ENCODE measurements around the gene OGFOD3.
A peak's percentile ranks its signal among the peaks of the same experiment; 100 is the strongest.

Gene OGFOD3

DNA sequence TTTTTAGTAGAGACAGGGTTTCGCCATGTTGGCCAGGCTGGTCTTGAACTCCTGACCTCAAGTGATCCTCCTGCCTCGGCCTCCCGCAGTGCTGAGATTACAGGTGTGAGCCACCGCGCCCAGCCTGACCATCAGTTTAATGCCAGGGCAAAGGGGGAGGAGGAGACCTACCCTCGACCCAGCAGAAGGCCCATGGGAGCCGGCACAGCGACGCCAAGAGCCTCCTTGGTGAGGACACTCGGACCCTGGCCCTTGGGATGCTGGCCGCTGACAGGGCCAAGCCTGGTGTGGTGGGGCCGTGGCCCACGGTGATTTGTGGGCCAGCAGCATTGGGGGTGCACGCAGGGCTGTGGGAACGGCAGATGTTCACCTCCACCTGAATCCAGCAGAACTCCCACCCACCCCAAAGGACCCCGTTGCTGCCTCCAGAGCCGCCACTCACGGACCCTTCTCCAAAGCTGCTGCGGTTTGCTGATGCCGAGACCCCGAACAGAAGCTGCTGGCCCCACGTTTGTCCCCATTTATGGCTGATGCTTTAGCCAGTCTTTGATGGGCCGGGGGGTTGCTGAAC is 26.8 kb downstream of the OGFOD3 start:
- H3K27me3 Mint-ChIP-seq: peaks cover 1% of the 10 kb centered on the region
- H3K4me3 Mint-ChIP-seq: no peak overlapping the region
- H3K36me3 Mint-ChIP-seq: no peaks in the 10 kb centered on the region
- peaks cover 6% of the 10 kb centered on the region for H3K4me1 Mint-ChIP-seq
- H3K27ac Mint-ChIP-seq: no peak overlapping the region
- H3K9me3 Mint-ChIP-seq: no peaks in the 10 kb centered on the region

DNA sequence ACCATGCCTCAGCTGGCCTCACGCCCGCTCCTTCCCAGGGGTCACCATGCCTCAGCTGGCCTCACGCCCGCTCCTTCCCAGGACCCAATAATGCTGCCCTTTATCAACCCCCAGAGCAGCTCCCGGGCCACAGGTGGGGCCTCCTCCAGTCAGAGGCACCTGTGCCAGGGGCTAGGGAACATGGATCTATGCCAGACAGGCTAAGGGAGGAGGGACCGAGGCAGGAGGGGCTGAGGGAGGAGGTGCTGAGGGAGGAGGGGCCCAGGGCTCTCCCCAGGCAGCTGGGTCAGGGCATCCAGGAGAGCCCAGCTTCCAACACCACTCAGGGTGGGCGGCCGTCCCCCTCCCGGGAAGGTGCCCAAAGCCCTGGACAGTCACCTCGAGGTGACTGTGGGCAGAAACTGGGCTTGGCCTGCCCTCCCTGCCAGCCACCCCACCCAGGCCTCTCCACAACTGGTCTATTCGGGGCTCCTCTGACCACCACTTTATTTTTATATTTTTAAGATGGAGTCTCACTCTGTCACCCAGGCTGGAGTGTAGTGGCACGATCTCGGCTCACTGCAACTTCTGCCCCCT is 27.4 kb downstream of the OGFOD3 start:
- Mint-ChIP-seq H3K27me3 (peaks cover 1% of the 10 kb centered on the region), H3K4me3 (no peak overlapping the region), H3K4me1 (peaks cover 6% of the 10 kb centered on the region), H3K36me3 (no peaks in the 10 kb centered on the region), H3K9me3 (no peaks in the 10 kb centered on the region), H3K27ac (peak overlapping the region; percentile 41)

DNA sequence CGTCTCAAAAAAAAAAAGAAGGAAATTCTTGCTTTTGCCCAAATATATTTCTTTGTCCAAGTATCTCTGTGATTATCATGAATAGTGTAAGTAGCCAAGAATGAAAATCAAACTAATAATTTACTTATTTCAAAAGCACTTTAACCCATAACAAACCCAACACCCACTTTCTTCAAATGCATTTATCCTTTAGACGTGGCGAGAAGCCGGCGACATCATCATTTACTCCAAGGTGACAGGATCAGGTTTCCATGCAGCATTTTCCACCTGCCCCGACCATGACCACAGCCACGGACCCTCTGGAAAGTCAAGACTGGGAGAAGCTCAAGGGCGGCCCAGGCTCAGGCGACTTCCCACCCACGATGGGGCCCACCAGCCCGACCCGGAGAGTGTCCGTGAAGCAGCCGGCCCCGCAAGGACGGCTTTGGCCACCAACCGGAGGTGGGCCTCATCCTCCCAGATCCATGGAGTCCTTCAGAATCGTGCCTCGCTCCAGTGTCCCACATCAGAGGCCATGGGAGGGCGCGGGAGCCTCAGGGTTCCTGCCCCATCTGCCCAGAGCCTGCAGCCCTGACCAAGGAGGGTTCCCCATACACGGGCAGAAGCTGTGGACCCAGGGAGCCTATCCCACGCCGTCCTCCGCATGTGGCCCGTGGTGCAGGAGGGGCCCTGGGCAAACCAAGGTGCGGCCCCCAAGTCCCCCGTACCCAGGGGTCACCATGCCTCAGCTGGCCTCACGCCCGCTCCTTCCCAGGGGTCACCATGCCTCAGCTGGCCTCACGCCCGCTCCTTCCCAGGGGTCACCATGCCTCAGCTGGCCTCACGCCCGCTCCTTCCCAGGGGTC is 28.1 kb downstream of the OGFOD3 start:
- Mint-ChIP-seq H3K4me3 (no peak overlapping the region), H3K9me3 (no peaks in the 10 kb centered on the region), H3K27ac (no peak overlapping the region), H3K36me3 (no peaks in the 10 kb centered on the region), H3K4me1 (peaks cover 6% of the 10 kb centered on the region), H3K27me3 (peaks cover 1% of the 10 kb centered on the region)

DNA sequence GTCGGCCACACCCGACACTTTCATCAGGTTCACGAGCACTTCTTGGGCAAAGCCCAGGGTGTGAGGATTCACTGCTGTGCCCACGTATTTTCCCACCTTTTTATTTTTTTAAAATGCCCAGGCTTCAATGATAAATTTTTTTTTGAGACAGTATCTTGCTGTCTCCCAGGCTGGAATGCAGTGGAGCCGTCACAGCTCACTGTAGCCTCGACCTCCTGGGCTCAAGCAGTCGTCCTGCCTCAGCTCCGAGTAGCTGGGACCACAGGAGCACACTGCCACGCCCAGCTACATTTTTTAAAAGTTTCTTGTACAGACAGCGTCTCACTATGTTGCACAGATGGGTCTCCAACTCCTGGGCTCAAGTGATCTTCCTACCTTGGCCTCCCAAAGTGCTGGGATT is 29.0 kb downstream of the OGFOD3 start:
- Mint-ChIP-seq H3K4me1 (peaks cover 6% of the 10 kb centered on the region), H3K9me3 (no peaks in the 10 kb centered on the region), H3K4me3 (no peak overlapping the region), H3K27me3 (peaks cover 1% of the 10 kb centered on the region), H3K36me3 (no peaks in the 10 kb centered on the region), H3K27ac (no peak overlapping the region)

DNA sequence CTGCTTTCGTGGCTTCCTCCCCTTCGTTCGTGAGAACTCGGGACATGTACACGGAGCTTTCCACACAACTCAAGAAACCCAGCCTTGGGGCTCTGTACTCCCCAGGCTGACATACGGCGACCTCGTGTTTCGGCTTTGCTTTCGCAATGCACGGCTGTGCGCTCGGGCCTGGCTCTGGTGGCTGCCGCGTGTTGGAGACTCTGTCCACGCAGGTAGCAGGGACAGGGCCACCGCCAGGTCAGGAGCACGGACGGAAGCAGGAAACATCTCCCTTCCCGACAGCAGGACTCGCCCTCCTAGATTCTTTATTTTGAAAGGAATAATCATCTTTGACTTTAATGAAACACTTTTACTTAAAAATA is 29.5 kb downstream of the OGFOD3 start:
- H3K9me3 Mint-ChIP-seq: no peaks in the 10 kb centered on the region
- peaks cover 6% of the 10 kb centered on the region for H3K4me1 Mint-ChIP-seq
- H3K27me3 Mint-ChIP-seq: peaks cover 1% of the 10 kb centered on the region
- no peak overlapping the region for H3K4me3 Mint-ChIP-seq
- no peak overlapping the region for H3K27ac Mint-ChIP-seq
- no peaks in the 10 kb centered on the region for H3K36me3 Mint-ChIP-seq

DNA sequence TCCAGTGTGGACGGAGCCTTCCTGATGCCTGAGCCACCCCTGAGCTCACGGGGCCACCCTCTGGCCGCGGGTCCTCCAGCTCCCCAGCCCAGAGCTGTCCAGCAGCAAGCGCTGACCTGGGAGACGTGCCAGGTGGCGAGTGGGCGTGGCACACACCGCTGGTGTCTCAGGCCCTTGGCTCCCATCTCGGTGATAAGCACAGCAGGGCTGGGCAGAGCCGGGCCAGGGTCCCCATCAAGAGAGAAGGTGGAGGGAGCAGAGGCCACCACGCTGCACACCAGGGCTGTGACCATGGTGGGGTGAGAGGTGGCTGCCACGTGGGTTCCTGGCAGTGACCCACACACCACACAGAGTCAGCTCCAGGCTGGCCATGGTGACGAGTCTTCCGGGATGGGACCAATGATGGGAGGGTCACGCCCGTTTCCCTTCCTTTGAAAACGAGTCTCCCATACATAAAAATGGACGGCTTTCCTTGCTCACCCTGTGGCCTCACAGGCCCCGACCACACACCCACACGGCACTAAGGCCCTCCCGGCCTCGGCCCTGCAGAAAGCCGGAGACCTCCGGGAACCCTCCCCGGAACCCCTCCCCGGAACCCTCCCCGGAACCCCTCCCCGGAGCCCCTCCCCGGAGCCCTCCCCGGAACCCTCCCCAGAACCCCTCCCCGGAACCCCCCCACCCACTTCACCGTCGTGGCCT is 30.0 kb downstream of the OGFOD3 start:
- H3K27me3 Mint-ChIP-seq: peaks cover 3% of the 10 kb centered on the region
- no peaks in the 10 kb centered on the region for H3K9me3 Mint-ChIP-seq
- H3K4me3 Mint-ChIP-seq: no peak overlapping the region
- H3K4me1 Mint-ChIP-seq: peaks cover 6% of the 10 kb centered on the region
- H3K36me3 Mint-ChIP-seq: no peaks in the 10 kb centered on the region
- H3K27ac Mint-ChIP-seq: no peak overlapping the region

DNA sequence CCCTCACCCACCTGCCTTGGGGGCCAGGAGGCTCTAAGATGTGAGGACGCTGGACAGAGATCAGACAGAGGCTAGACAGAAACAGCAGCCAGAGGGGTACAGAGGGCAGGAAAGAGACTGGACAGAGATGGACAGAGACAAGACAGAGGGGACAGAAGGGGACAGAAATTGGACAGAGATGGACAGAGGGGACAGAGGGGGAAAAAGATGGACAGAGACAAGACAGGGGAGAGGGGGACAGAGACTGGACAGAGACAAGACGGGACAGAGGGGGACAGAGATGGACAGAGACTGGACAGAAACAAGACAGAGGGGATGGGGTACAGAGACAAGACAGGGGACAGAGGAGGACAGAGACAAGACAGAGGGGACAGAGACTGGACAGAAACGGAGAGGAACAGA is 30.7 kb downstream of the OGFOD3 start:
- H3K4me1 Mint-ChIP-seq: peaks cover 6% of the 10 kb centered on the region
- no peak overlapping the region for H3K27ac Mint-ChIP-seq

DNA sequence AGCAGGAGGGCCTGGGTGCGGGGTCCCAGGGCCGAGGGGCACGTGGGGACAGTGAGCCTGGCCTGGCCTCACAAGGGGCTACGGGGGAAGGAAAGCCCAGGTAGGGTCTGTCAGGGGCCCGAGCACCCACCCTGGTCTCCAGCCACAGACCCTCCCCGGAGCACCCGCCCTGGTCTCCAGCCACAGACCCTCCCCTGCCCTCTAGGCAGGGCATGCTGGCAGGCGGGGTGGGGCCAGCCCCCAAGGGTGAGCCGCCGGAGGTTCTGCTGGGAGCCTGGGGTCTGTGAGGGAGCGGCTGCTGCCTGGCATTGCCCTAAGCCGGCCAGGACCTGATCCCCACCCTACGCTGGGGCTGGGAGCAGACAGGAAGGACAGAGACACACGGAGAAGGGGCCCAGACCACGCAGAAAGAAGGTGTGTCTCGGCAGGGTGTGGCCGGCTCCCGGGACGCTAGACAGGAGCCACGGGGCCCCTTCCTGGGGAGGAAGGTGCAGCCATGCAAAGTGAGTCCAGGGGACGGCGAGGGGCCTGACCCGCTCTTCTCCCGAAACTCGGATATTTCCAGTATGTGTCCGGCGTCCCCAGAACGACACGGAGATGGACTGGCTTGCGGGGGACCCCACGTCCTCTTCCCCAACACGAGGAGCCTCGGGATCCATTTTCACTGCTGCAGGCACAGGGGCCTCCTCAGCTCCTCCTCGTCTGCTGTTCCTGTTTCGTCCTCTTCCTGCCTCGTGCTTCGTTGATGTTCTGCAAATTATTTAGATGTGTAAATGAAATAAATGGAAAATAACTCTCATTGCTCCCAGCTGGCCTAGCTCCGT is 31.3 kb downstream of the OGFOD3 start:
- Mint-ChIP-seq H3K27ac (no peak overlapping the region), H3K9me3 (no peaks in the 10 kb centered on the region), H3K27me3 (peaks cover 3% of the 10 kb centered on the region), H3K36me3 (no peaks in the 10 kb centered on the region), H3K4me3 (no peak overlapping the region), H3K4me1 (peaks cover 6% of the 10 kb centered on the region)

More for the DNA sequence above, 30.7 kb downstream of the OGFOD3 start:
- Mint-ChIP-seq H3K9me3 (no peaks in the 10 kb centered on the region), H3K4me3 (no peak overlapping the region), H3K36me3 (no peaks in the 10 kb centered on the region), H3K27me3 (peaks cover 3% of the 10 kb centered on the region)

DNA sequence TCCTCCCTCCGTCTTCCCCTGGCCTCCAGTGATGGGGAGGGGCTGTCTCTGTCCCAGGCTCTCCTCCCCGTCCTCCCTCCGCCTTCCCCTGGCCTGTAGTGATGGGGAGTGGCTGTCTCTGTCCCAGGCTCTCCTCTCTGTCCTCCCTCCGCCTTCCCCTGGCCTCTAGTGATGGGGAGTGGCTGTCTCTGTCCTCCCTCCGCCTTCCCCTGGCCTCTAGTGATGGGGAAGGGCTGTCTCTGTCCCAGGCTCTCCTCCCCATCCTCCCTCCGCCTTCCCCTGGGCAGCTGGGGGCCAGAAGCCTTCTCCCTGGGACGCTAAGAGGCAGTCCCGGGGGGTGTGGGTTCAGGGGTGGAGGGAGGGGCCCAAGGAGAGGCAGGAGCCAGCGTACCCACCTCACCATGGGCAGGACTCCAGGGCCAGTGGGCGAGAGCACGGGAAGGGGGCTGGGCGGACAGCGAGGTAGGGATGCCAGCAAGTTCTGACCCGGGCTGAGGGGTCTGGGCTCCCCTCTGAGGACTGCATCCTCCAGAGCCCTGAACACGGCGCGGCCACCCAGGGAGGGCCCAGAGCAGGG is 32.0 kb downstream of the OGFOD3 start:
- Mint-ChIP-seq H3K27me3 (peaks cover 3% of the 10 kb centered on the region), H3K4me1 (peaks cover 6% of the 10 kb centered on the region), H3K36me3 (no peaks in the 10 kb centered on the region), H3K27ac (no peak overlapping the region), H3K9me3 (no peaks in the 10 kb centered on the region), H3K4me3 (no peak overlapping the region)

DNA sequence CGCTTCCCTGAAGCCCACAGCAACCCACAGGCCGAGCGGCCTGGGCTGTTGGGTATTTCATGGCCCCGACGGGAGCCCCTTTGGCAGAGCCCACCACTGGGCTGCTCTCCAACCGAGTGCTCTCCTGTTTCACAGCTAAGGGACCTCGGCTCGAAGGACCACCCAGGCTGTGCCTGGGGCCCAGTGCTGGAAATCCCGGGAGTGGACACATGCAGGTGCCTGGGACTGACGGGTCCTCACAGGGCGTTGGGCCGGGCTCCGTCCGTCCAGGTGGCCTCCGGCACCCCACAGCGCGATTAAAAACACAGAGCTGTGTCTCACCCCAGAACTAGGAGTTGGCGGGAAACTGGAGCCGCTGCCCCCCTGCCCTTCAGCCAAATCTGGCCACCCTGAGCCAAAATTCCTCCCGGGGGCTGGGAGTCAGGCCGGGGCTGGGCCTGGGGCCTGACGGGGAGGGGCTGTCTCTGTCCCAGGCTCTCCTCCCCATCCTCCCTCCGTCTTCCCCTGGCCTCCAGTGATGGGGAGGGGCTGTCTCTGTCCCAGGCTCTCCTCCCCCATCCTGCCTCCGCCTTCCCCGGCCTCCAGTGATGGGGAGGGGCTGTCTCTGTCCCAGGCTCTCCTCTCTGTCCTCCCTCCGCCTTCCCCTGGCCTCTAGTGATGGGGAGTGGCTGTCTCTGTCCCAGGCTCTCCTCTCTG is 32.7 kb downstream of the OGFOD3 start:
- H3K9me3 Mint-ChIP-seq: no peaks in the 10 kb centered on the region
- H3K36me3 Mint-ChIP-seq: no peaks in the 10 kb centered on the region
- H3K4me1 Mint-ChIP-seq: peaks cover 6% of the 10 kb centered on the region
- H3K27ac Mint-ChIP-seq: no peak overlapping the region
- peaks cover 8% of the 10 kb centered on the region for H3K27me3 Mint-ChIP-seq
- H3K4me3 Mint-ChIP-seq: no peak overlapping the region

DNA sequence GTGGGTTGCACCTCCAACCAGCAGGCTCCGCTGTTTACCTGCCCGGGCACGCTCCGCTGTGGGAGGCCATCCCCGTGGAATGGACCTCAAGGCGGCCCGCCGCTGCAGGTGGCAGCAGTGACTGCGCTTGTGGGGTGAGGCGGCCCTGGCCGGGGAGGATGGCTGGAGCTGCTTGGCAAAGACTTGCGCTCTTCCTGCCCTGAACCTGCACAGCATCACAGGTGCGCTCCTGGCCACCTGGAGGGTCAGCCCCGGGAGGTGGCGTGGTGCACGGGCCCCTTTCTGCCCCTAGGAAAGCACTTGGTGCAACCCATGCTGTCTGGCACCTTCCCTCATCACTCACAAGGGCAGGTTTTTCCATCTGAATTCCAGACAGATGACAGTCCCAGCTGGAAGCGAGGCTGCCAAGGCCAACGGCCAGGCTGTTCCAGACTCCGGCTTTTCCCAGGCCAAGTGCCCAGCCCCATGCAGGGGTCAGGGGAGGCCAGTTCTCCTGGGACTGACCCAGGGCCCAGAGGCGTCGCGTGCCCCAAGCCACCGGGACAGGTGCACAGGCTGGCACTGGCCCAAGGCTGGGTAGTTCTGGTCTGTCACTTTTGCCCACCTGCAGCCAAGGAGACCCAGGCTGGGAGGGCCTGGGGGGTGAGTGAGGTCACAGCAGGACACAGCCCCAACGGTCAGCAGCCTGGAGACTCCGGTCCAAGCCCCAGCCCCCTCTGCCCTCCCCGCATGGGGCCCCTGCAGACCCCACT is 33.5 kb downstream of the OGFOD3 start:
- H3K4me1 Mint-ChIP-seq: peaks cover 6% of the 10 kb centered on the region
- H3K36me3 Mint-ChIP-seq: no peaks in the 10 kb centered on the region
- H3K9me3 Mint-ChIP-seq: no peaks in the 10 kb centered on the region
- peaks cover 12% of the 10 kb centered on the region for H3K27me3 Mint-ChIP-seq
- H3K4me3 Mint-ChIP-seq: no peak overlapping the region
- H3K27ac Mint-ChIP-seq: no peak overlapping the region

DNA sequence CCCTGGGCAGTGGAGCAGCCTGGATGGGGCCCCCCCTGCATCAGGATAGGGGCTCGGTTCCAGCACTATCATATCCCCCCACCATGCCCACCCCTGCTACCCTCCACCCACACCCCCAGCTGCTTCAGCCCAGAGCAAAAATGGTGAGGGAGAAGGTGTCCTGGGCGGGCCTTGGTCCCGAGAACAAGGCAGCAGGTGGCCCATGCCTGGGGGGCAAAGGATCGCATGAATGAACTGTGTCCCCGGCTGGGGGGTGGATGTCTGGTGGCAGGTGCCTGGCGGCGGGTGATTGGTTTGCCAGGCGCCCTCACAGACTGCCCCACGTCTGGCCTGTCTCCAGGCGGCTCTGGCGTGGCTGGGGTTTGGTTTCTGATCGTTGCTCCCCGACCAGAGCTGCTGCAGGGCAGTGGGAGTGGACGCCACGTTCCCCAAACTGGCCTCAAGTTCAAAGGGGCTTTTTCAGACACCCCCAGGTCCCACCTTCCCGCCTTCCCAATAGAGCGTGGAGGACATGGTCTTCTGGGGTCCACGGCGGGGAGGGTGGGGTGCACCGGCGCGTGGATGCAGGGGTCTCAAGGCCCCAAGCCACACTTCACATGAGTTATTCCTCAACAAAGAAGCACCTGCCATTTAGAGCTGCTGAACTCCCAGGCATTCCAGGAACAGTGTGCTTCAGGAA is 34.2 kb downstream of the OGFOD3 start:
- Mint-ChIP-seq H3K9me3 (no peaks in the 10 kb centered on the region), H3K4me3 (no peak overlapping the region), H3K27ac (no peak overlapping the region), H3K36me3 (no peaks in the 10 kb centered on the region), H3K4me1 (peaks cover 6% of the 10 kb centered on the region), H3K27me3 (peaks cover 13% of the 10 kb centered on the region)

DNA sequence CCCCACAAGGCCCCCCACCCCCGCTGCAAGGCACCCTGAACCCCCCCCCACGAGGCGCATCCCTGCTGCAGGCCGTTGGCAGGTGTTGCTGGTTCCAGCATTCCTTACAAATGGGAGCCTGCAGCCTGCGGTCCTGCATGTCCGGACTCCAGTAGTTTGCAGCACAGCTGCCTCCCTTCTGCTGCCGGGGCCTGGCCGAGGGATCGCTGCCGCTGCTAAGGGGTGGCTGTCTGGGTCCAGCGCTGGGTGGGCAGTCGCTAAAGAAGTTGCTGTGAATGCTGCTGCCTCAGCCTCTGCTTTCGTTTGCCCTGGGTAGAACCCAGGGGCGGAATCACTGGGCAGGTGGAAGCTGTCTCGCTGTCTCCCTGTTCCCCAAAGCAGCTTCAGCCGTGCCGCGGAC is 35.0 kb downstream of the OGFOD3 start:
- Mint-ChIP-seq H3K4me1 (peaks cover 6% of the 10 kb centered on the region), H3K4me3 (no peak overlapping the region), H3K27ac (no peak overlapping the region), H3K27me3 (peaks cover 16% of the 10 kb centered on the region), H3K9me3 (no peaks in the 10 kb centered on the region), H3K36me3 (no peaks in the 10 kb centered on the region)

DNA sequence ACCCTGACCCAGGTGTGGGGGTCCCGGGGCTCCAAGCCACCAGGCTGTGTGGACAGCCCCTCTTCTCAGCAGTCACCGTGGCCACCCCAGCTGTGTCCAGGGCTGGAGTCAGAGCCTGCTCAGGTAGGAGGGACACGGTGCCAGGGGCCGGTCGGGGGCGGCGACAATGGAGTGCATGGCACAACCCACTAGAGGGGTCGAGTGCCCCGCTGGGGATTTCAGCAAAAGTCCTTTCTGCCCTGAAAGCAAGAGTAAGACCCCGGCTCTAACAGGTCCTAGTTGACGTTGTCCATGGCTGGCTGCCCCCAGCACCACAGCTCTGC is 35.5 kb downstream of the OGFOD3 start:
- Mint-ChIP-seq H3K9me3 (no peaks in the 10 kb centered on the region), H3K36me3 (no peaks in the 10 kb centered on the region), H3K4me3 (no peak overlapping the region), H3K4me1 (peaks cover 6% of the 10 kb centered on the region), H3K27me3 (peaks cover 16% of the 10 kb centered on the region), H3K27ac (no peak overlapping the region)

Data from activated naive CD4-positive, alpha-beta T cell treated with anti-CD3 and anti-CD28 coated beads, Interleukin-2, amount 50 U/mL, for 24 hours (primary cell).